Activated T-cell treated with anti-CD3 and anti-CD28 coated beads, Interleukin-2, amount 50 U/mL, for 72 hours (primary cell): ENCODE results near the gene TFDP2. TPM values are rescaled to one million over a fixed set of nuclear protein-coding genes. Genes with fewer than 3 reads are reported as not detected.
"Not testable (repeated sequence)": the region's sequence is repeated elsewhere in the genome, so short reads cannot be mapped to it uniquely, and the experiment has no call there.

Source experiments
- ATAC-seq, 2 donors: fragments of 150-1000 bp; cut with Tn5 transposase; replicated peaks in 1 of 2; 2 replicates each; pipeline ENCODE4 v1.10.0; 2021; ENCODE audit warnings: moderate library complexity in 2 of 2, mild to moderate bottlenecking in 1 of 2
- DNase-seq, 2 donors: peaks; one replicate each; pipeline ENCODE4 v3.0.0; 2021 to 2022; ENCODE audit warnings: mixed read lengths in 1 of 2
- H3K27ac Mint-ChIP-seq: one replicate; pipeline ENCODE4 v1.8.0; 2022; ENCODE audit warnings: mild to moderate bottlenecking, moderate library complexity, mixed read lengths
- H3K27me3 Mint-ChIP-seq: one replicate; pipeline ENCODE4 v1.8.0; 2022; ENCODE audit warnings: low read depth, mixed read lengths
- H3K36me3 Mint-ChIP-seq, 2 donors: one replicate each; pipeline ENCODE4 v1.8.0; 2022; ENCODE audit warnings: mixed read lengths in 2 of 2, mild to moderate bottlenecking in 1 of 2; ENCODE audit not compliant: insufficient read depth in 2 of 2
- H3K4me1 Mint-ChIP-seq: one replicate; pipeline ENCODE4 v1.8.0; 2022; ENCODE audit warnings: low read depth, mixed read lengths
- H3K4me3 Mint-ChIP-seq, 2 donors: one replicate each; pipeline ENCODE4 v1.8.0; 2022; ENCODE audit warnings: mild to moderate bottlenecking in 2 of 2, mixed read lengths in 2 of 2, moderate library complexity in 2 of 2
- H3K9me3 Mint-ChIP-seq, 2 donors: one replicate each; pipeline ENCODE4 v1.8.0; 2022; ENCODE audit warnings: mixed read lengths in 2 of 2
- total RNA-seq, 2 donors: library from RNA; stranded (reverse); gene quantifications; one replicate each; pipeline ENCODE4 v1.2.3, GENCODE V29; 2022

TFDP2 gene
- total RNA-seq, 2 donors from 2014 or later, result 52.6 to 55.8 TPM

DNA sequence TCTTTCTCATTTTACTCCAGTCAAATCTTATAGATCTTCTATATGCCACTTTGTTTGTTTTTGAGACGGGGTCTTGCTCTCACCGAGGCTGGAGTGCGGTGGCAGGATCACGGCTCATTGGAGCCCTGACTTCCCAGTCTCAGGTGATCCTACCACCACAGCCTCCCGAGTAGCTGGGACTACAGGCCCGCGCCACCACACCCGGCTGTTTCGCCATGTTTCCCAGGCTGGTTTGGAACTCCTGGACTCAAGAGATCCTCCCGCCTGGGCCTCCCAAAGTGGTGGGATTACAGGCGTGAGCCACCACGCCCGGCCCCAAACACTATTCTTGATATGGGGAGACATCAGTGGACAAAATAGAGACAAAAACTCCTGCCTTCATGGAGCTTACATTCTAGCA is 927 bp upstream of the TFDP2 start:
- H3K9me3 Mint-ChIP-seq, result no peaks in the 10 kb centered on the region
- H3K27me3 Mint-ChIP-seq, result no peaks in the 10 kb centered on the region
- H3K4me1 Mint-ChIP-seq, result peaks cover 23% of the 10 kb centered on the region
- no peaks in the 10 kb centered on the region for H3K36me3 Mint-ChIP-seq
- H3K4me3 Mint-ChIP-seq, result peak overlapping the region; percentile 79 to 93
- no peak overlapping the region for H3K27ac Mint-ChIP-seq
- DNase-seq, result no peak
- ATAC-seq, result no peak

DNA sequence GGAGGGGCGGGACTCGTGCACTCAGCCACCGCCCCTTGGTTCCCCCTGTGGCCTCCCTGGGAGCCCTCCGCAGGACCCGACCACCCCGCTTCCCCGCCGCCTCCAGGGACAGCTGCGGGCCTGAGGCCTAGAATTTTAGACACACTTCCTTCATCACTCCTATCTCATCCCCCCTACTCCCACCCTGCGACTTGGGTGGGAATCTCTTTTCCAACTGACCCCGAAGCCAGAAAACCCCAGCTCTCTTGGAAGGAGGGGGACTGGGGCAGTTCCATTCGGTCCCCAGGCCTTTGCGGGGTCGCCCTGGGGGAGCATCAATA is 289 bp upstream of the TFDP2 start:
- H3K4me3 Mint-ChIP-seq, result peak overlapping the region; percentile 79 to 93
- H3K9me3 Mint-ChIP-seq, result no peaks in the 10 kb centered on the region
- peaks cover 29% of the 10 kb centered on the region for H3K4me1 Mint-ChIP-seq
- no peaks in the 10 kb centered on the region for H3K36me3 Mint-ChIP-seq
- H3K27ac Mint-ChIP-seq, result no peak overlapping the region
- no peak for ATAC-seq
- DNase-seq, result no peak
- no peaks in the 10 kb centered on the region for H3K27me3 Mint-ChIP-seq

DNA sequence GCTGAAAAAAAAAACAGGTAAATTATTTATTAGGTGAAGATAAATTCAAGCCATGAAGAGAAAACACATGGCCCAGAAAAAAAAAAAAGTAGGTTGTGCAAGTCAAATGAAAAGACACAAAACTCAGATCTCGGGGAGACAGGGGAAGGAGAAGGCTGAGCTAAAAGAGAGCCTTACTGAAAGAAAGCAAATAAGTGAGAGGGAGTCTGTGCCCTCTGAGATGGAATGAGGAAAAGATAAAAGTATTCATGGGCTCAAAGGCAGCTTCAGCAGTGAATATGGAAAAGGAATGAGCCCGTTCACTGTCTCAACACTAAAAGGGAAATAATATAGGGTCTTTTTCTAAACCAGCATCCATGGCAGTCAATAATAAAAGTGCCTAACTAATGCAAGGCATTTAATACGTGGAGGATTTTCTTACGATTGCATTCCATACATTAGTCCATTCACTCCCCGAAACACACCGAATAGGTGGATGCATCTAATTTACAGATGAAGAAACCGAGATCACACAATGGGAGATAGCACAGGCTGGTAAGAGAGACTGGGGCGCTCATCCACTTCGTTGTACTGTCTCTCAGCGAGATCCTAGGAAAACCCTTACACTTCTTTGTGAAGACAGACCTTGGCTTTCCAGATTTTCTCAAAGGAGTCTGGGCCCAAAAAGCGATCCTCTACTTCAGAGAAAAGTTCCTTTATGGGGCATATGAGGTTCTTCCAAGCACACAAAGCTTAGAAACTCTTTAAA is 1.1 kb downstream of the TFDP2 start:
- ATAC-seq (no peak), DNase-seq (no peak)
- Mint-ChIP-seq H3K36me3 (no peaks in the 10 kb centered on the region), H3K27me3 (no peaks in the 10 kb centered on the region), H3K27ac (peak overlapping the region; percentile 20), H3K4me1 (peaks cover 31% of the 10 kb centered on the region), H3K9me3 (no peaks in the 10 kb centered on the region), H3K4me3 (peak overlapping the region; percentile 79 to 93)

DNA sequence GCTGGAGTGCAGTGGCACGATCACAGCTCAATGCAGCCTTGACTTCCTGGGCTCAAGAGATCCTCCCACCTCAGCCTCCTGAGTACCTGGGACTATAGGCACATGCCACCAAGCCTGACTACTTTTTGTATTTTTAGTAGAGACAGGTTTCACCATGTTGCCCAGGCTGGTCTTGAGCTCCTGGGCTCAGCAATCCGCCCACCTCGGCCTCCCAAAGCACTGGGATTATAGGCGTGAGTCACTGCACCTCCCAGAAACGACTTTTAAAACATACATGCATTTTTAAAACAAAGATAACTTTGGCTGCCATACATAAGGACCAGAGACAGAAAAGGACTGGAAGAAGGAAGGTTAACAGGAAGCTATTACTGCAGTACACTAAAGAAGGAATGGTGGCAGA is 4.8 kb downstream of the TFDP2 start:
- H3K4me1 Mint-ChIP-seq, result peaks cover 31% of the 10 kb centered on the region
- not testable (repeated sequence) for H3K9me3 Mint-ChIP-seq, H3K36me3 Mint-ChIP-seq, H3K27ac Mint-ChIP-seq, DNase-seq, ATAC-seq, H3K27me3 Mint-ChIP-seq, H3K4me3 Mint-ChIP-seq

DNA sequence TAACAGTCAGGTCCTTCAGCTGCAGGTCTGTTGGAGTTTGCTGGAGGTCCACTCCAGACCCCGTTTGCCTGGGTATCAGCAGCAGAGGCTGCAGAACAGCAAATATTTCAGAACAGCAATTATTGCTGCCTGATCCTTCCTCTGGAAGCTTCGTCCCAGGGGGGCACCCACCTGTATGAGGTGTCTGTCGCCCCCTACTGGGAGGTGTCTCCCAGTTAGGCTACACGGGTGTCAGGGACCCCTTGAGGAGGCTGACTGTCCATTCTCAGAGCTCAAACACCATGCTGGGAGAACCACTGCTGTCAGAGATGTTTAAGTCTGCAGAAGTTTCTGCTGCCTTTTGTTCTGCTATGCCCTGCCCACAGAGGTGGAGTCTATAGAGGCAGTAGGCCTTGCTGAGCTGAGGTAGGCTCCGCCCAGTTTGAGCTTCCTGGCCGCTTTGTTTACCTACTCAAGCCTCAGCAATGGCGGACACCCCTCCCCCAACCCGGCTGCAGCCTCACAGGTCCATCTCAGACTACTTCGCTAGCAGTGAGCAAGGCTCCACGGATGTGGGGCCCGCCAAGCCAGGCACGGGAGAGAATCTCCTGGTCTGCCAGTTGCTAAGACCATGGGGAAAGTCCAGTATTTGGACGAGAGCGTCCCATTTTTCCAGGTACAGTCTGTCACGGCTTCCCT is 8.6 kb downstream of the TFDP2 start:
- not testable (repeated sequence) for H3K27ac Mint-ChIP-seq, H3K4me3 Mint-ChIP-seq, DNase-seq, H3K9me3 Mint-ChIP-seq, H3K36me3 Mint-ChIP-seq, H3K27me3 Mint-ChIP-seq, ATAC-seq, H3K4me1 Mint-ChIP-seq

DNA sequence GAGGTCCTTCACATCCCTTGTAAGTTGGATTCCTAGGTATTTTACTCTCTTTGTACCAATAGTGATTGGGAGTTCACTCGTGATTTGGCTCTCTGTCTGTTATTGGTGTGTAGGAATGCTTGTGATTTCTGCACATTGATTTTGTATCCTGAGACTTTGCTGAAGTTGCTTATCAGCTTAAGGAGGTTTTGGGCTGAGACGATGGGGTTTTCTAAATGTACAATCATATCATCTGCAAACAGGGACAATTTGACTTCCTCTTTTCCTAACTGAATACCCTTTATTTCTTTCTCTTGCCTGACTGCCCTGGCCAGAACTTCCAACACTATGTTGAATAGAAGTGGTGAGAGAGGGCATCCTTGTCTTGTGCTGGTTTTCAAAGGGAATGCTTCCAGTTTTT is 12.3 kb downstream of the TFDP2 start:
- not testable (repeated sequence) for H3K4me1 Mint-ChIP-seq, H3K9me3 Mint-ChIP-seq, ATAC-seq

DNA sequence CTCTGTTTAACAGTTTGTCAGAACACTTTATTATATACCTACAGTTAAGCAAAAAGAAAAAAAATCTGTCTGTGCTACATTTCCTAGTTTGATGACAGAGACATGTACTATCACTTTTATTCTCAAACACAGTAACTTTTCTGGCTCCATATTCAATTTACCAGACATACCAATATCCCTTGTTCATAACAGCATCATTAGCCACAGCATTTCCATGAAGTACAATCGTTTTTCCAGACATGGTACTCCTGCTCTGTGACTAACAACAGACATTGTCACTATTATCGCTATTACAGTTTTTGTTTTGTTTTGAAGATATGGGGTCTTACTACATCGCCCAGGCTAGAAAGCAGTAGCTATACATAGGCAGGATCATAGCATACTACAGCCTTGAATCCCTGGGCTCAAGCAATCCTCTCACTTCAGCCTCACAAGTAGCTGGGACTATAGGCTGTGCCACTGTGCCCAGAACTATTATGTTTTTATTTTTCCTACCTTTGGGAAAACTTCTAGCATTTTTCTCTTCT is 14.5 kb downstream of the TFDP2 start:
- Mint-ChIP-seq H3K36me3 (peaks cover 0 to under 1% of the 10 kb centered on the region in 2 donors), H3K4me3 (no peak overlapping the region), H3K9me3 (peaks cover 0 to 1% of the 10 kb centered on the region in 2 donors), H3K27ac (no peak overlapping the region), H3K4me1 (no peaks in the 10 kb centered on the region), H3K27me3 (no peaks in the 10 kb centered on the region)
- ATAC-seq (peak in 1 of 2 donors; percentile 7), DNase-seq (no peak)

More for the DNA sequence above, 12.3 kb downstream of the TFDP2 start:
- not testable (repeated sequence) for H3K27me3 Mint-ChIP-seq, DNase-seq, H3K27ac Mint-ChIP-seq, H3K36me3 Mint-ChIP-seq, H3K4me3 Mint-ChIP-seq

DNA sequence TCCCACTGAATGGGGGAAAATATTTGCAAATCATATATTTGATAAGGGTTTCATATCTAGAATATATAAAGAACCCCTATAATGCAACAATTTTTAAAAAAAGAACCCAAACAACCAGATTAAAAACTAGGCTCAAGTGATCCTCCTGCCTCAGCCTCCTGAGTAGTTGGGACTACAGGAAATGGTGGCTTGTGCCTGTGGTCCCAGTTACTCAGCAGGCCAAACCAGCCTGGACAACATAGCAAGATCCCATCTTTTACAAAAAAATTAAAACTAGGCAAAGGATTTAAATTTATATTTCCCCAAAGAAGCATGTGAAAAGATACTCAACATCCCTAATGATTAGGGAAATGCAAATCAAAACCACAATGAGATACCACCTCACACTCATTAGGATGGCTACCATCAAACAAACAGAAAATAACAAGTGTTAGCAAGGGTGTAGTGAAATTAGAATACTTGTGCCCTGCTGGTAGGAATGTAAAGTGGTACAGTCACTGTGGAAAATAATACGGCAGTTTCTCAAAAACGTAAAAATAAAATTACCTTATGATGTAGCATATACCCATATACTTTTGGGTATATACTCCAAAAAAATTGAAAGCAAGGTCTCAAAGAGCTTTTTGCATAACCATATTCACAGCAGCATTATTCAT is 19.7 kb downstream of the TFDP2 start:
- Mint-ChIP-seq H3K36me3 (no peaks in the 10 kb centered on the region), H3K9me3 (no peaks in the 10 kb centered on the region), H3K27ac (no peak overlapping the region), H3K27me3 (no peaks in the 10 kb centered on the region), H3K4me1 (no peaks in the 10 kb centered on the region), H3K4me3 (no peak overlapping the region)
- DNase-seq (no peak), ATAC-seq (no peak)

DNA sequence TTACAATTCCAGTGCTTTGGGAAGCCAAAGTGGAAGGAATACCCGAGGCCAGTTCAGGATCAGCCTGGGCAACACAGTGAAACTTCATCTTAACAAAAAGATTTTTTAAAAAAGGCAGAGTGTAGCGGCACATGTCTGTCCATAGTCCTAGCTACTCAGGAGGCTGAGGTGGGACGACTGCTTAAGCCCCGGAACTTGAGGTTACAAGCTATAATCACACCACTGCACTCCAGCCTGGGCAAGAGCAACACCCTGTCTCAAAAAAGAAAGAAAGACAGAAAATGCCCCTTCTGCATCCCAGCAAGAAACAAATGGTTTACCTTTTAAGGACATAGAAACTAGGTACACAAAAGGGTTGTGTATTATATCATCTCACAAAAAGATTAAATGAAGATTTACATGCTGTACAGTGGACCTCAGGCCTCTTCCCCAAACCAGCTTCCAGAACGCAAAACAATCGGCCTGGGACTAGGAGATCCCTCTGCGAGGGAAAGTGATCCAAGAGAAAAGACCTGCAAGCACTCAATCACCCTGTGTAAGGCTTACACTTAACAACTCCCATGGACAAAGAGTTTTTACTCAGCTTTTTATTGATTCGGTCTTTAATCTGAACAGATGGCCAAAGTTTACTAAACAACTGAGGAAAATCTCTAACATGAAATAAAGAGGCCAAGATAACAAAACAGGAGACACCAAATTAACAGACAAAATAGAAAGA is 21.2 kb downstream of the TFDP2 start:
- no peak for DNase-seq
- no peak overlapping the region for H3K4me3 Mint-ChIP-seq
- H3K27me3 Mint-ChIP-seq, result no peaks in the 10 kb centered on the region
- no peaks in the 10 kb centered on the region for H3K36me3 Mint-ChIP-seq
- no peak for ATAC-seq
- peak overlapping the region; percentile 62 for H3K27ac Mint-ChIP-seq
- H3K9me3 Mint-ChIP-seq, result no peaks in the 10 kb centered on the region
- H3K4me1 Mint-ChIP-seq, result no peaks in the 10 kb centered on the region

DNA sequence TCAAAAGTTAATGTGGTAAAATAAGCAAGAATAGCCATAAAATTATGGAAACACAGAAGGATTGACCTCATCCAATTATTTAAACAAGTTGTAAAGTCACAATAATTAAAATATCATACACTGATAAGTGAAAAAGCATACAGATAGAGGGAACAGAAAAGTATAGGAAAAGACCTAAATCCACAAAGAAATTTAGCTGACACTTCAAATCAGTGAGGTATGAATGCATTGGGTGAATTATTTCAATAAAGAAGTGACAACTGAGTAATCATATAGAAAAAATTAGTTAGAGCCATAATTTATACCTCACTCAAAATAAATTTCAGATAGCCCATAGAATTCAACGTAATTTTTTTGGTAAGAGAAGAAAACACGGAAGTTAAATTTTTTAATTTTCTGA is 25.1 kb downstream of the TFDP2 start:
- Mint-ChIP-seq H3K4me1 (no peaks in the 10 kb centered on the region), H3K36me3 (no peaks in the 10 kb centered on the region), H3K4me3 (no peak overlapping the region), H3K9me3 (no peaks in the 10 kb centered on the region), H3K27me3 (no peaks in the 10 kb centered on the region), H3K27ac (no peak overlapping the region)
- ATAC-seq, result no peak
- no peak for DNase-seq

DNA sequence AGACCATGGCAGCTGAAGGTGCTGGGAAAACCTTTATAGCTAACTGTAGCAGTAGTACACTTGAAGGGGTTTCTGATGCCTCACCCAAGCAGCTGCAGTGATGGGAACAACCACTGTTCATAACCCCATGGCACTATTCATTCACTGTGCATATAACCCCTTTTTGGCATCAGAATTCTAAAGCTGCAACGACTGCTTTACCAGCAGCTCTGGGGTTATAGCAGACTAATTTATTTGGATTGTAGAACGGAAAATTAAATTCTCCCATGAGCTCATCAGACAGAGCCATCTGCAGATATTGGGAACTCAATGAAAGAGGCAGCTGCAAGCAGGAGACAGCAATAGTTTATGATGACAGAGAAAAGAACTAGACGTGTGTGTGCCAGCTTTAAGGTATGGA is 28.6 kb downstream of the TFDP2 start:
- Mint-ChIP-seq H3K4me3 (no peak overlapping the region), H3K27me3 (no peaks in the 10 kb centered on the region), H3K9me3 (no peaks in the 10 kb centered on the region), H3K4me1 (peaks cover 7% of the 10 kb centered on the region), H3K27ac (no peak overlapping the region), H3K36me3 (no peaks in the 10 kb centered on the region)
- ATAC-seq, result no peak
- no peak for DNase-seq

DNA sequence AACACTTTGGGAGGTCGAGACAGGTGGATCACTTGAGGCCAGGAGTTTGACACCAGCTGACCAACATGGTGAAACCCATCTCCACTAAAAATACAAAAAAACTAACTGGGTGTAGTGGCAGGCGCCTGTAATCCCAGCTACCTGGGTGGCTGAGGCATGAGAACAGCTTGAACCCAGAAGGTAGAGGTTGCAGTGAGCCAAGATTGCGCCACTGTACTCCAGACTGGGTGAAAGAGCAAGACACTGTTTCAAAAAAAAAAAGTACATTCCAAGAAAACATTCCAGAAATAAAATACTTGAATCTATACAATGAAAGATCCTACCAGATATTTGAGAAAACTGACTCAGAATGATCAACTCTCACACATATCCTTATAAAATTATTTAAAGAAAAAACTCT is 30.4 kb downstream of the TFDP2 start:
- Mint-ChIP-seq H3K4me3 (no peak overlapping the region), H3K9me3 (no peaks in the 10 kb centered on the region), H3K27ac (no peak overlapping the region), H3K27me3 (no peaks in the 10 kb centered on the region), H3K4me1 (peaks cover 7% of the 10 kb centered on the region), H3K36me3 (no peaks in the 10 kb centered on the region)
- ATAC-seq (no peak), DNase-seq (no peak)
